NCI-H1417 (cell line): ENCODE data around the gene RALGDS.
"Not testable (repeated sequence)": the region's sequence is repeated elsewhere in the genome, so short reads cannot be mapped to it uniquely, and the experiment has no call there.

Experiments
- DNase-seq, 3 experiments: peaks; one replicate each; lab custom pipeline; 2025; lab: John Stamatoyannopoulos, UW

Gene RALGDS

DNA sequence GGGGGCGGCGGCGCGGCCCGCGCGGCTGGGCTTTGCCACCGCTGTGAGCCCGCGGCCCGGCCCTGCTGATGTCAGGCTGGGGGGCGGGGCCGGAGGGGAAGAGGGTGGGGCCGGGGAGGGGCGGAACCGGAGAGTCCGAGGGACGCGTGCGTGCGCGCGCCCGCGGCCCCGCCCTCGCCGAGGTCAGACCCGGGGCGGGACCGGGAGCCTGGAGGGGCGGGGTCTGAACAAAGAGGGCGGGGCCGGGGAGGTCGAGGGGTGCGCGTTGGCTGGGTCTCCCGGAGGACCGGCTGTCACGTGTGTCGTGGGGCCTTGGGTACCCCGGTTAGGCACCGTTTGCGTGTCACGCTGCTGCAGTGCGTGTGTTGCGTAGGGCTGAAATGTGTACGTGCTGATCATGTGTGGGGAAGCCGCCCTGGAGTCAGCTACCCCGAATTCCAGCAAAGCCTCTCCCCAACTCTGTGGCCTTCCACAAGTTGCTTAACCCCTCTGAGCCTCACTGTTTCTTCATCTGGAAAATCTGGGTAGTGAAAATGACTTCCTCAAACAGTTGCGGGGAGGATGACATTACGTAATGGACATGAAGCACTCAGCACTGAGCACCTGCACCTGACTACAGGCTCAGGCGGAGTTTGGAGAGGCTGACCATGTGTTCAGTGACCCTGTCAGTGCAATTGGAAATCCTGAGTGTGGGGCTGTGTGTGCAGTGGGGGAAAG is at the start of gene RALGDS:
TSS of gene RALGDS (minus strand) at position 43 of the 717 bp plus-strand sequence. CDS start 86 bp downstream, outside the sequence.
- DNase-seq: peak; percentile 82 to 92 (median 90)

- no peak for DNase-seq
These were observed 49.7 kb upstream of the RALGDS start for GRCh38 chr9:133170716-133171115.

DNA sequence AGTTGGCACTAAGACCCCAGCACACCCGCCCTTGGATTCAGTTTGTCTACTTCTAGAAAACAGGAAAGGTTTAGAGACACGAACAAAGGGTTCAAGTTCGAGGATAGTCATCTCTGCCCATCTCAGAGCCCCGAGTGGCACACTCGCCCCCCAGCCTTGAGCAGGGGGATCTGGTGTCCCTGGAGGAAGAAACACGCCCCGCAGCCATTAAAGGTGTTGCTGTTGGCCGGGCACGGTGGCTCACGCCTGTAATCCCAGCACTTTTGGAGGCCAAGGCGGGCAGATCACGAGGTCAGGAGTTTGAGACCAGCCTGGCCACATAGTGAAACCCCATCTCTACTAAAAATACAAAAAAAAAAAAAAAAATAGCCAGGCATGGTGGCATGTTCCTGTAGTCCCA is 48.6 kb upstream of the RALGDS start:
- DNase-seq: not testable (repeated sequence)

GRCh38 chr9:133169102-133169501 is 48.1 kb upstream of the RALGDS start:
- DNase-seq: no peak

DNA sequence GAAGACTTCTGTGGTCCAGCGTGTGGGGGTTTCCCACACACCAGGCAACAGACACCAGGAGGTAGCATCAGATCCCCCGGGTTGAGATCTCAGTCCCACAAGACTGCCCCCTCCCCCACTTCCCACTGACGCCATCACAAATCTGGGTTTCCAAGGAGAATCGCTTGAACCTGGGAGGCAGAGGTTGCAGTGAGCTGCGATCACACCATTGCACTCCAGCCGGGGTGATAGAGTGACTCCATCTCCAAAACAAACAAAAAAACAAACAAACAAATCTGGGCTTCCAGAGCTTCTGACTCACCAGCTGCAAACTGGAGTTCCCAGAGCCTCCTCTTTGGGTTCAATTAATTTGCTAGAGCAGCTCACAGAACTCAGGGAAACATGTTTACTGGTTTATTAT is 47.4 kb upstream of the RALGDS start:
- DNase-seq: no peak

GRCh38 chr9:133167769-133168168 is 46.7 kb upstream of the RALGDS start:
- DNase-seq: no peak

GRCh38 chr9:133167096-133167730 is 46.2 kb upstream of the RALGDS start:
- no peak for DNase-seq

GRCh38 chr9:133166392-133166791 is 45.4 kb upstream of the RALGDS start:
- no peak for DNase-seq

- no peak for DNase-seq
These were observed 44.4 kb upstream of the RALGDS start for GRCh38 chr9:133165452-133165730.

GRCh38 chr9:133164191-133164590 is 43.2 kb upstream of the RALGDS start:
- DNase-seq: no peak

DNA sequence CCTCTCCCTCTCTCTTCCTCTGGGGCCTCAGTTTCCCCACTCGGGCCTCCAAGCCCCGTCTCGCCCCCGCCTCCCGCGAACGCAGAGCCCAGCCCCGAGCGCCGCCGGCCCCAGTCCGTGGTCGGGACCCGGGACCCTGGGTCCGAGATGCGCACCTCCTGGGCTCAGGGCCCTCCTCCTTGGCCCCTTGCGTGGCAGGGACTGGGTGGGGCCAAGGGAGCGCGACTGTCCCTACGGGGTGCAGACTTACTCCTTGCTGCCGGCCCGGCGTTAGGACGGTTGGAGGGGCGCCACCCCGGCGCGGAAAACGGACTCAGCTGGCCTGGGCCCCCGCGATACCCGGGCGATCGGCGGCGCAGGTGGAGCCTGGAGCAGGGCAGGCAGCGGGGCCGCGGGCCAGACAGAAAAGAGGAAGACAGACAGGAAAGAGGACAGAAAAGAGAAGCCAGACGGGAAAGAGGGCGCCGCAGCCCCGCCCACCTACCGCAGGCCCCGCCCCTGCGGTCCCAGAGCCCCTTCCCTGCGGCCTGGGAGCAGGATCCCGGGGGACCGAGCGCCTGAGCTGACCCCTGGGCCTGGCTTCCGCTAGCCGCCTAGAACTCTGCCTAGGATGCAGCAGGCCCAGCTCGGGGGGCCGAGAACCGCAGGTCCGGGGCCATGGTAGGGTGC is 42.6 kb upstream of the RALGDS start, which contains the start of gene GBGT1:
TSS of gene GBGT1 (minus strand) at position 411 of the 669 bp plus-strand sequence. CDS start 1,502 bp downstream, outside the sequence.
- DNase-seq: no peak

DNA sequence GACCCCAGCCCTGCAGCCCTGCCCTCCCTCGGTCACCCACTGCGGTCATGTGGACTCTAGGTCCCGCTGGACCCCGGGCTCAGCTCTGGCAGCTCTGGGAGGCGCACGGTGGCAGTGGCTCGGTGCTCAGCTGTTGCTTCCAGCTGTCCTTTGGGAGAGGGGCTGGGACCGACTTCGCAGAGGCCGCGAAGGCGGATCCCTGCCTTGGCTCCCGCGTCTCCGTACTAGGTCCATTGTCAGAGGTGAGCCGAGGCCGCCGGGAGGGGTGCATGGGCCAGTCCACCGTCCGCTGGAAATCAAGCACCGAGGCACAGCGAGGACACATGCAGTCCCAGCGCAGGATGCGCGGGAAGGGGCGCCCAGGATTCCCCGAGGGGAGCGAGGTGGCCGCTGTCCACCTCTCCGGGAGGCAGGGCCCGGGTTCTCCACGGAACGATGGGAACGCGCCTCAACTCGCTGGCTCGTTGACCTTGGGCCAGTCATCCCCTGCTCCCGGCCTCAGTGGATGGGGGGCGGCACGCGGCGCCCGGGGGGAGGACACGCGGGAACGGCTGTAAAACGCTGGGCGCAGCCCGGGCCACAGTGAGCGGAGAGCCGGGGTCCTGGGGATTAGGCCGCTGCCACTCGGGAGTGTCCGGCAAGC is 41.9 kb upstream of the RALGDS start:
- DNase-seq: no peak

GRCh38 chr9:133161547-133161950 is 40.5 kb upstream of the RALGDS start:
- DNase-seq: no peak

GRCh38 chr9:133160742-133161546 is 39.9 kb upstream of the RALGDS start:
- DNase-seq: peak; percentile 8 to 69 (median 42)

GRCh38 chr9:133158695-133159094 is 37.7 kb upstream of the RALGDS start:
- DNase-seq: no peak

DNA sequence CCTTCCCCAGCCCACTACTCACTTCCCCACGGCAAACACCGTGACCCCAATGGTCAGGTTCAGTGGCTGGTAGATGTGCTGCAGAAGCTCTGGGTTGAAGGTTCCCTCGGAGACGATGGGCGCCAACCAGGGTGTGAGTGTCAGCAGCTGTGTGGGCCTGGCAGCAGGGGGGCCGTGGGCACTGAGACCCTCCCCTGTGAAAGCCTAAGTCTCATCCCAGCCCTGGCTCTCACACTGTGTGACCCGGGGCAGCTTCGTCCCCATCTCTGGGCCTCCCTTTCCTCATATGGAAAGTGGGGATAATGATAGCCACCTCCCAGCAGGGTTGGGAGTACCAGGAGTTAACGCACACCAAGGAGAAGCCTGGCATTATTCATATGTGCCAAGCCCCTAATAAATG is 34.1 kb upstream of the RALGDS start:
- no peak for DNase-seq

GRCh38 chr9:133154097-133154989 is 33.3 kb upstream of the RALGDS start:
- no peak for DNase-seq

DNA sequence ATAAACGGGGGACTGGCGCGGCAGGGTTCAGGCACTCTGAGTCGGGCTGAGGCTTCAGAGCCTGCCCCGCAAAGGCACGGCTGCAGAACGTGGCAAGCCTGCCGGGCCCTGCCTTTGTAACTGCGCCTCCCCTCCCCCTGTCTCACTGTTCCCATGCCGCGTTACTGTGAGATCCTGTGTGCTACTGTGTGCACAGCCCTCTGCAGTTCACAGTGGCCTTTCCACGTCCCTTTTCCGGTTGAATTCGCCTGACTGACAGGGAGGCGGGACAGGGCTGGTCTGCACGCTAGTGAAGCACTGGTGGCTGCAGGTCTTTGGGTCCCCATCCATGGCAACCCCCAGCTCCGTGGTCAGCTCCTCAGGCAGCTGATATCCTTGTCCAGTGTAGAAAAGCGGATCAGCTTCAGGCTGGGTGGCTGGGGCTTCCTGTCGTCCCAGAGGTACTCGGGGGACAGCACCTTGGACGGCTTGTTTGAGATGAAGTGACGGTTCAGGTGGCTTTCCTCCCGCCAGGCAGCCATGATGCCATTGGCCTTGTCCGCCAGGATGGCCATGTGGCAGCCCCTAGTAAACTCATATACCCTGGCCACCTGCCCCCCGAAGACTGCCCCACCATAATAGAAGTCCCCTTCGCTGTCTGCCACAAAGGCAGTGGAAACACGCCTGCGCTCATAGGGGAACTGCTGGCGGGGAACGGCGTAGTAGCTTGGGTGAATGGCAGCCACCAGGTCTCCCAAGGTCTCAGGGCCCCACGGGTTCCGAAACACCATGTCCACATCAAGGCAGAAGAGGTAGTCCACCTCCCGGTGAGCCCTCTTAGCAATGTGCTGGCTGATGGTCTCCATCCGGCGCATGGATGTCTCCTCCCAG is 32.4 kb upstream of the RALGDS start:
- DNase-seq: no peak

- no peak for DNase-seq
These were observed 30.8 kb upstream of the RALGDS start for GRCh38 chr9:133151601-133152525.
